ENCODE measurements around the gene KCNK16.

Gene KCNK16

GRCh38 chr6:39322306-39322850, at the start of gene KCNK16:
Gene KCNK16, minus strand, starts transcription at chr6:39322702. Its CDS starts 162 bp downstream, at chr6:39322540.
- no peak within 1 kb of the TSS for H3K4me3 ChIP-seq (replicated peaks in 1 of 2; ENCODE audit: low read depth in 2 of 2, low read length in 2 of 2)
- TF ChIP-seq, protein P1, sequence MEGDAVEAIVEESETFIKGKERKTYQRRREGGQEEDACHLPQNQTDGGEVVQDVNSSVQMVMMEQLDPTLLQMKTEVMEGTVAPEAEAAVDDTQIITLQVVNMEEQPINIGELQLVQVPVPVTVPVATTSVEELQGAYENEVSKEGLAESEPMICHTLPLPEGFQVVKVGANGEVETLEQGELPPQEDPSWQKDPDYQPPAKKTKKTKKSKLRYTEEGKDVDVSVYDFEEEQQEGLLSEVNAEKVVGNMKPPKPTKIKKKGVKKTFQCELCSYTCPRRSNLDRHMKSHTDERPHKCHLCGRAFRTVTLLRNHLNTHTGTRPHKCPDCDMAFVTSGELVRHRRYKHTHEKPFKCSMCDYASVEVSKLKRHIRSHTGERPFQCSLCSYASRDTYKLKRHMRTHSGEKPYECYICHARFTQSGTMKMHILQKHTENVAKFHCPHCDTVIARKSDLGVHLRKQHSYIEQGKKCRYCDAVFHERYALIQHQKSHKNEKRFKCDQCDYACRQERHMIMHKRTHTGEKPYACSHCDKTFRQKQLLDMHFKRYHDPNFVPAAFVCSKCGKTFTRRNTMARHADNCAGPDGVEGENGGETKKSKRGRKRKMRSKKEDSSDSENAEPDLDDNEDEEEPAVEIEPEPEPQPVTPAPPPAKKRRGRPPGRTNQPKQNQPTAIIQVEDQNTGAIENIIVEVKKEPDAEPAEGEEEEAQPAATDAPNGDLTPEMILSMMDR (IDR thresholded peaks at IDR 0.05; ENCODE audit: low read depth, low read length): no peak

DNA sequence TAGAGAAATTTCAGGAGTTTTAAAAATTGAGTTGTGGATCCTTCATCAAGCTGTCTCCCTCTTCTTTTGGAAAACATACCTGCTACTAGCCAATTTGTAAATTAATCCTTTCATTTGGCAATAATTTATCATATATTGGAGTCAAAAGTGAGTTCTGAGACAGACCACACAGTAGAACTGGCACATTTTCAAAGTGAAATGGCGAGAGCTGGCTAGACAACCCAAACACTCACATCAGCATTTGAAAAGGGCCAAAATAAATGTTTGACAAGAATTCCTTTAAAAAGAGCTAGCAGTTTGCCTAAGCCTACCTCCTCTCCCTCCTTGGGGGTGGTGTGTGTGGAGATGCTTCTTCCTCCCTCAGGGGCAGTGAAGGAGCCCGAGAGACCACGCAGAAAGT, 47.9 kb upstream of the KCNK16 start:
- TF ChIP-seq, protein P1 (IDR thresholded peaks at IDR 0.05; ENCODE audit: low read depth, low read length): no peak
- no peak for DNase-seq (ENCODE audit: low read depth in 2 of 2)
- H3K4me3 ChIP-seq (replicated peaks in 1 of 2; ENCODE audit: low read depth in 2 of 2, low read length in 2 of 2): no peak overlapping the region

More at GRCh38 chr6:39322306-39322850, at the start of gene KCNK16:
- DNase-seq (ENCODE audit: low read depth in 2 of 2): no peak

DNA sequence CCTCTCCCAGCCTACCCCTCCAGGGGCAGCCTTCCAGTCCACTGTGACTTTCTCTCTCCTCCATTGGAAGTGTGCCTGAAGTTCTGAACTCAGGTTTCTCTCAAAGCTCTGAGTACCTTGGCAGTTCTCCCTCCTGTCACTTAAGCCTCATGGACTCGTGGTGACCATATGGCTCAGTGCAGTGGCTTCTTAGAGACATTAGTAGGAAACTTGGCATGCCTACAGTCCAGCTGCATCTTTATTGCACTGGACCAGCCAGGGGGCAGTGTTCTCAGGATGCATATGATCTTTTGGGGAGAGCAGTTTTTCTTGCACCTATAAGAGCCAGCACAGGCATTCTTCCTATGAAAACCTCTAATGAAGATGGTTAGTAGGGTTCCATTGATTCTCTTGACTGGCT, 47.5 kb upstream of the KCNK16 start:
- DNase-seq (ENCODE audit: low read depth in 2 of 2): peak in 1 of 2 donors; percentile 10
- no peak overlapping the region for H3K4me3 ChIP-seq (replicated peaks in 1 of 2; ENCODE audit: low read depth in 2 of 2, low read length in 2 of 2)
- TF ChIP-seq, protein P1 (IDR thresholded peaks at IDR 0.05; ENCODE audit: low read depth, low read length): peak; percentile 25

- no peak for DNase-seq (ENCODE audit: low read depth in 2 of 2)
- H3K4me3 ChIP-seq (replicated peaks in 1 of 2; ENCODE audit: low read depth in 2 of 2, low read length in 2 of 2): no peak overlapping the region
- TF ChIP-seq, protein P1 (IDR thresholded peaks at IDR 0.05; ENCODE audit: low read depth, low read length): no peak
These were observed 45.2 kb upstream of the KCNK16 start for GRCh38 chr6:39367700-39368099.

DNA sequence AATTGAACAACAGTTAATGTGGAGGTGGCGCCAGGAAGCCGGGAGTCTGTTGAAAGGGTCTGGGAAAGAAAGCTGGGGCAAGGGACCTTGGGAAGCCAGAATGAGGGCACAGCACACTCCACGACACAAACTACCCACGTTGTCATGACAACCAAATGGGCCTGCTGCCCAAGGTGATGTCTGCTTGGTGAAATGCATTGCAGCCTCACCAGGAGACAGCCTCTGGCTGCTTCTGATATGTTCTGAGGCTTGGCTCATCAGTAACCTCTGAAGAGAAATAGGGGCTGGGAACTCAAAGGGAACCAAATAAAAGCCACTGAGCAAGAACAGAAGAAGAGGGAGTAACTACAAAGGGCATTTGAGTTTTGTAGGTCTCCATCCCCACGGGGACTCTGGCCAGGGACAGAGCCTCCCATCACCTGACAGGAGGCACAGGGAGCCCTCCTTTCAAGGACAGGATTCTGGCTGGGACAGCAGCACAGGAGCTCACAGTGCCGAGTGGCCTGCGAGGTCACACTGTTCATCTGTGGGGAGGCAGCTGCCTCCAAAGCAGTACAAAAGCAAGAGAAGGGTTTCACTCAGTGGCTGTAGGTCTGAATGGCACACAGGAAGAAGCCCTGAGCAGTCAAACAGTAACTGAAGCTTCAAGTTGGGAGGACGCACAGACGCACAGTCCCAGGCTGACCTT, 44.6 kb upstream of the KCNK16 start:
- no peak overlapping the region for H3K4me3 ChIP-seq (replicated peaks in 1 of 2; ENCODE audit: low read depth in 2 of 2, low read length in 2 of 2)
- DNase-seq (ENCODE audit: low read depth in 2 of 2): no peak

DNA sequence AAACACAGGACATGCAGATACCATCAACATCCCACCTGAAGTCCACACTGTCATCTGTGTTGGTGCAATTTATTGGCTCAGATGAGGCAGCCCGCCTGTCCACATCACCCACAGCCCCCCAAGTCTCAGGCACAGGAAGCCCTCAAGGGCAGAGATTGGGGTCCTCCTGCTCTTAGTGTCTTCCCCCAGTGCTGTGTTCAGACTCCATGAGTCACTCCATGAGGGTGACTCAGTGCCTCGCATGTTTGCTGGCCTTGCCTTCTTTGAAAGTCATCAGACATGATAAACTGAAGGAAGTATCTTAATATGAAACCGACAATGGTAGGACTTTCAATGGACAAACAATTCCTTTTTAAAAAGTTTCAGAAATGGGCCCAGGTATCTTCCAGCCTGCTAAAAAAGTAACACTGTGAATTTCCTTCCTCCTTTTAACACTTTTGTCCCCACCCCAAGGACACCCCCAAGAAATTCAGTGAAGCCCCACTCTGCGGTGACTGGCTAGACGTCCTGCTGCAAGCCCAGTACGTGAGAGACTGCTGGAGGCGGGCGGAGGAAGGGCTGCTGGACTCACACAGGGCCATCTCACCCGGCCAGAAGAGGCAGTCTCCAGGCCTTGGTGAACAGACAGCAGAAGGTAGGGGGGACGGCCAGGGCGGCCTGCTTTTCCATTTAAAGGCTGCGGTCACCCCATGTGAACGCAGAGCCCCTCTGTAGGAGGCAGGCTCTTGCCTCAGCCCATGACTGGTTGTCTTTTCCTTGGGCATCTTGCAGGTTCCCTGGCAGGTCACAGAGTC, 43.0 kb upstream of the KCNK16 start:
- peak in 1 of 2 donors; percentile 65 for DNase-seq (ENCODE audit: low read depth in 2 of 2)
- TF ChIP-seq, protein P1 (IDR thresholded peaks at IDR 0.05; ENCODE audit: low read depth, low read length): no peak

More for the DNA sequence above, 44.6 kb upstream of the KCNK16 start:
- TF ChIP-seq, protein P1 (IDR thresholded peaks at IDR 0.05; ENCODE audit: low read depth, low read length): no peak

More for the DNA sequence above, 43.0 kb upstream of the KCNK16 start:
- no peak overlapping the region for H3K4me3 ChIP-seq (replicated peaks in 1 of 2; ENCODE audit: low read depth in 2 of 2, low read length in 2 of 2)
